Measurements from ENCODE around the gene HRH2. TPM values are rescaled to one million over a fixed set of nuclear protein-coding genes. Genes with fewer than 3 reads are reported as not detected.

The HRH2 gene
- total RNA-seq, 4 donors from 2014 or later: 0.15 to 4.5 (median 1.4) TPM

DNA sequence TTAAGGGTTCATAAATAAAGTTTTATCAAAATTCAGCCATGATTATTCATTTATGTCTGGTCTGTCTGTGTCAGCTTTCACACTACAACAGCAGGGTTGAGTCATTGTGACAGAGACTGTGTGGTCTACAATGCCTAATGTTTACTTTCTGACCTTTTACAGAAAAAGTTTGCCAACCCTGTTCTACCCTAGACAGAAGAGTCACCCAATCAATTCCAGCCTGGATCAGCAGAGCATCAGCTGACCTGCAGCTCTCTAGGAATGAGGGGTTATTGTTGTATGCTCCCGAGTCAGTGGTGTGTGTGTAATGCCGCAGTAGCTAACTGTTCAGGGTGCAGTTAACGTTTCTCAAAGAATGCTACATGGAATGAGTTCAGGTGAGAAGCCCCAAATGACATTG lies 87.3 kb downstream of the HRH2 start:
- Histone ChIP-seq H3K36me3 (no peaks in the 10 kb centered on the region), H3K27ac (no peak overlapping the region), H3K9me3 (no peaks in the 10 kb centered on the region), H3K27me3 (peaks cover 0 to 59% (median 0%) of the 10 kb centered on the region in 4 donors), H3K4me1 (peaks cover 0 to 11% (median 6%) of the 10 kb centered on the region in 3 donors), H3K4me3 (no peak overlapping the region)
- WGBS, 2 donors: 73 to 86% methylated on average over 3 of the region's 3 CpGs
- TF ChIP-seq, protein P1, sequence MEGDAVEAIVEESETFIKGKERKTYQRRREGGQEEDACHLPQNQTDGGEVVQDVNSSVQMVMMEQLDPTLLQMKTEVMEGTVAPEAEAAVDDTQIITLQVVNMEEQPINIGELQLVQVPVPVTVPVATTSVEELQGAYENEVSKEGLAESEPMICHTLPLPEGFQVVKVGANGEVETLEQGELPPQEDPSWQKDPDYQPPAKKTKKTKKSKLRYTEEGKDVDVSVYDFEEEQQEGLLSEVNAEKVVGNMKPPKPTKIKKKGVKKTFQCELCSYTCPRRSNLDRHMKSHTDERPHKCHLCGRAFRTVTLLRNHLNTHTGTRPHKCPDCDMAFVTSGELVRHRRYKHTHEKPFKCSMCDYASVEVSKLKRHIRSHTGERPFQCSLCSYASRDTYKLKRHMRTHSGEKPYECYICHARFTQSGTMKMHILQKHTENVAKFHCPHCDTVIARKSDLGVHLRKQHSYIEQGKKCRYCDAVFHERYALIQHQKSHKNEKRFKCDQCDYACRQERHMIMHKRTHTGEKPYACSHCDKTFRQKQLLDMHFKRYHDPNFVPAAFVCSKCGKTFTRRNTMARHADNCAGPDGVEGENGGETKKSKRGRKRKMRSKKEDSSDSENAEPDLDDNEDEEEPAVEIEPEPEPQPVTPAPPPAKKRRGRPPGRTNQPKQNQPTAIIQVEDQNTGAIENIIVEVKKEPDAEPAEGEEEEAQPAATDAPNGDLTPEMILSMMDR (IDR thresholded peaks at IDR 0.05): no peak
- TF ChIP-seq POLR2A (IDR thresholded peaks at IDR 0.05): no peak
- DNase-seq: no peak
- intact Hi-C loops (cut with DNase I): no loop called here

DNA sequence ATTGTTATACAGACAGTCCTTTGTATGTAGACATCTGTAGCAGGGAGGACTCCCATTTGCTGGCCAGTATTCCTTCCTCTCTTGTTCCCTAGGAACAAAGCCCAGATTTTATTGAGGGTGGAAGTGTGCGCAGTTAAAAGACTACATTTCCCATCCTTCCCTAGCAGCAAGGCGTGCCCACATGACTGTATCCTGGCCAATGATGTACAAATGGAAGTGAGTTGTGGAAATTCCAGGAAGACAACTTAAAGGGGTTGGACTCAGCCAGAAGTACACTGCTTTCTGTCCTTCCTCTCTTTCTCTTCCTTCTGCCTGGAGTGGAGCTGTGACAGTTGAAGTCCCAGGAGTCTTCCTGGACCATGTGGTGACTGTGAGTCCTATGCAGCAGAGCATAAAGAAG lies 89.0 kb downstream of the HRH2 start:
- 42 to 48% methylated on average over 2 of the region's 2 CpGs for WGBS, 2 donors
- no peak overlapping the region for H3K4me3 ChIP-seq
- H3K27me3 ChIP-seq: peaks cover 0 to 59% (median 0%) of the 10 kb centered on the region in 4 donors
- intact Hi-C loops (cut with DNase I): no loop called here
- H3K4me1 ChIP-seq: peaks cover 0 to 11% (median 6%) of the 10 kb centered on the region in 3 donors
- no peak overlapping the region for H3K27ac ChIP-seq
- no peaks in the 10 kb centered on the region for H3K36me3 ChIP-seq
- no peak for DNase-seq
- TF ChIP-seq POLR2A (IDR thresholded peaks at IDR 0.05): no peak
- no peaks in the 10 kb centered on the region for H3K9me3 ChIP-seq

DNA sequence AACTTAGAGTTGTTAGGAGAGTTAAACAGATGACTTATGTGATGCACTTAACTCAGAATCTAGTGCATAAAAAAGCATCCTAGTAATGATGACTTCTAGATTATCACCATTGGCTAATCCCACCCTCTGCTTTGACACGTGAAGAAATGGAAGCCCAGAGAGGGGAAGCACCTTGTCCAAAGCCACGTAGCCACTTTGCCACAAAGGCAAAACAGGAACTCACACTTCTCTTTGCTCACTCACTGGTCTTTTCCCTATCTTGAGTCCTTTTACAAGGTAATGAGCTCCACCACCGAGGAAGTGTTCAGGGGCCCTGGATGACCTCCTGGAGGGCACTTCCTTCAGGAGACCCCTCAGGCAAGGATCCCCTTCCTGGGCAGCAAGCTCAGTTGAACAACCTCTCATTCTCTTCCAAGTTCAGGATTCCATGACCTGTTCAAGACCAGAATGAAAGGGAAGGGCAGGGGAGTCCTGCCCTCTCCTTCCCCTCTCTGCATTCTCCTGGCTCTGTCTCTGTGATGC lies 89.7 kb downstream of the HRH2 start:
- intact Hi-C loops (cut with DNase I): no loop called here
- TF ChIP-seq, protein P1 (IDR thresholded peaks at IDR 0.05): no peak
- TF ChIP-seq POLR2A (IDR thresholded peaks at IDR 0.05): no peak
- Histone ChIP-seq H3K4me1 (peaks cover 0 to 11% (median 6%) of the 10 kb centered on the region in 3 donors), H3K4me3 (no peak overlapping the region), H3K27ac (no peak overlapping the region), H3K9me3 (no peaks in the 10 kb centered on the region), H3K36me3 (no peaks in the 10 kb centered on the region), H3K27me3 (peaks cover 0 to 51% (median 0%) of the 10 kb centered on the region in 4 donors)
- 60 to 73% methylated on average over 3 of the region's 3 CpGs for WGBS, 2 donors
- DNase-seq: no peak

DNA sequence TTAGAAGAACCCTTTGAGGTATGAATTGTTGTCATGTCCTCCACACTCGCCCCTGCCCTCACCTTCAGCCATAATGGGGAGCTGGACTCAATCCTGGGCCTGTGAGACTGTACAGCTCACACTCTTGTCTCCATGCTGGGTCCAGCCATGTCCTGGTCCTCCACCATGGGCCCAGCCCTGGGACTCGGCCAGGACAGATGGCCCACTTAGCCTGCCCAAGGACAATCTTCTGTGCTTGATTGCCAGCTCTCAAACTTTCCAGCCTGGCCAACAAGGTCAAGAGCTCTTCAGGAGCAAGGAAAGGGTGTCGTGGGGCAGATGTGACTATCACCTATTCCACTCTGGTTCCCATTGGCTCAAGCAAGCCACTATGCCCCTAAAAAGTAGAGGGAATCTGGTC lies 90.8 kb downstream of the HRH2 start:
- H3K27ac ChIP-seq: no peak overlapping the region
- H3K27me3 ChIP-seq: peaks cover 0 to 51% (median 0%) of the 10 kb centered on the region in 4 donors
- WGBS, 2 donors: 64 to 68% methylated on average over 2 to 3 of the region's 3 CpGs
- H3K4me1 ChIP-seq: peaks cover 0 to 11% (median 6%) of the 10 kb centered on the region in 3 donors
- TF ChIP-seq POLR2A (IDR thresholded peaks at IDR 0.05): no peak
- TF ChIP-seq, protein P1 (IDR thresholded peaks at IDR 0.05): no peak
- H3K4me3 ChIP-seq: no peak overlapping the region
- intact Hi-C loops (cut with DNase I): no loop called here
- H3K36me3 ChIP-seq: no peaks in the 10 kb centered on the region
- no peaks in the 10 kb centered on the region for H3K9me3 ChIP-seq
- DNase-seq: no peak

- Histone ChIP-seq H3K4me3 (no peak overlapping the region), H3K9me3 (no peaks in the 10 kb centered on the region), H3K27me3 (peaks cover 0 to 56% (median 0%) of the 10 kb centered on the region in 4 donors), H3K27ac (no peak overlapping the region), H3K36me3 (no peaks in the 10 kb centered on the region), H3K4me1 (peaks cover 0 to 11% (median 6%) of the 10 kb centered on the region in 3 donors)
- DNase-seq: no peak
- WGBS, 2 donors: 30 to 36% methylated on average over 3 to 4 of the region's 4 CpGs
- intact Hi-C loops (cut with DNase I): no loop called here
- TF ChIP-seq, protein P1 (IDR thresholded peaks at IDR 0.05): no peak
- TF ChIP-seq POLR2A (IDR thresholded peaks at IDR 0.05): no peak
Measured at GRCh38 chr5:175749591-175749990, 91.7 kb downstream of the HRH2 start.

Measured in esophagus squamous epithelium (tissue), 5 donors.